ENCODE results near the gene B3GNT9.

B3GNT9 gene

GRCh38 chr16:67150833-67151396 lies at the start of gene B3GNT9:
TSS of gene B3GNT9 (minus strand) at chr16:67150998. CDS start at chr16:67150485, 513 bp downstream.
- DNase-seq (ENCODE audit: low spot score) = no peak

GRCh38 chr16:67200491-67200890 lies 49.7 kb upstream of the B3GNT9 start:
- no peak for DNase-seq (ENCODE audit: low spot score)

GRCh38 chr16:67199808-67200198 lies 49.0 kb upstream of the B3GNT9 start:
- no peak for DNase-seq (ENCODE audit: low spot score)

GRCh38 chr16:67199011-67199807 lies 48.4 kb upstream of the B3GNT9 start, which contains the start of gene ELMO3:
TSS of gene ELMO3 (plus strand) at chr16:67199131. CDS start at chr16:67199327, 196 bp downstream.
- no peak for DNase-seq (ENCODE audit: low spot score)

- peak; percentile 60 for DNase-seq (ENCODE audit: low spot score)
Observed at GRCh38 chr16:67198238-67198734, 47.5 kb upstream of the B3GNT9 start.

GRCh38 chr16:67197704-67198103 lies 46.9 kb upstream of the B3GNT9 start:
- DNase-seq (ENCODE audit: low spot score) = no peak

GRCh38 chr16:67196881-67197280 lies 46.1 kb upstream of the B3GNT9 start:
- no peak for DNase-seq (ENCODE audit: low spot score)

GRCh38 chr16:67195676-67196075 lies 44.9 kb upstream of the B3GNT9 start:
- DNase-seq (ENCODE audit: low spot score) = no peak

GRCh38 chr16:67194260-67194659 lies 43.5 kb upstream of the B3GNT9 start:
- DNase-seq (ENCODE audit: low spot score) = no peak

- no peak for DNase-seq (ENCODE audit: low spot score)
Observed at GRCh38 chr16:67193536-67193935, 42.7 kb upstream of the B3GNT9 start.

GRCh38 chr16:67192781-67193361 lies 42.1 kb upstream of the B3GNT9 start:
- no peak for DNase-seq (ENCODE audit: low spot score)

- peak; percentile 94 for DNase-seq (ENCODE audit: low spot score)
Observed at GRCh38 chr16:67191995-67192681, 41.3 kb upstream of the B3GNT9 start, which contains the start of gene E2F4. TSS of gene E2F4 (plus strand) at chr16:67192155. CDS start at chr16:67192228, 73 bp downstream.

- DNase-seq (ENCODE audit: low spot score) = no peak
Observed at GRCh38 chr16:67191411-67191994, 40.7 kb upstream of the B3GNT9 start.

- DNase-seq (ENCODE audit: low spot score) = no peak
Observed at GRCh38 chr16:67190448-67191399, 39.9 kb upstream of the B3GNT9 start.

- no peak for DNase-seq (ENCODE audit: low spot score)
Observed at GRCh38 chr16:67190041-67190440, 39.2 kb upstream of the B3GNT9 start, which contains the start of gene EXOC3L1. TSS of gene EXOC3L1 (minus strand) at chr16:67190136. CDS start at chr16:67189676, 460 bp downstream.

- no peak for DNase-seq (ENCODE audit: low spot score)
Observed at GRCh38 chr16:67188798-67189197, 38.0 kb upstream of the B3GNT9 start.

- no peak for DNase-seq (ENCODE audit: low spot score)
Observed at GRCh38 chr16:67188323-67188722, 37.5 kb upstream of the B3GNT9 start.

- no peak for DNase-seq (ENCODE audit: low spot score)
Observed at GRCh38 chr16:67187175-67187890, 36.5 kb upstream of the B3GNT9 start.

- no peak for DNase-seq (ENCODE audit: low spot score)
Observed at GRCh38 chr16:67186550-67186950, 35.8 kb upstream of the B3GNT9 start.

GRCh38 chr16:67185651-67186134 lies 34.9 kb upstream of the B3GNT9 start:
- no peak for DNase-seq (ENCODE audit: low spot score)

Measured in cerebellar cortex (tissue), 1 donor.